Measurements from ENCODE around the gene RBMX2.
"Not testable (repeated sequence)": the region's sequence is repeated elsewhere in the genome, so short reads cannot be mapped to it uniquely, and the experiment has no call there.

The RBMX2 gene

GRCh38 chrX:130401415-130402207 is at the start of gene RBMX2:
RBMX2 (plus strand) TSS chrX:130401987; CDS start chrX:130402033, 46 bp downstream.
- DNase-seq = peak; percentile 76

GRCh38 chrX:130352050-130352449 is 49.7 kb upstream of the RBMX2 start:
- DNase-seq = not testable (repeated sequence)

- DNase-seq = no peak
These were observed 25.7 kb upstream of the RBMX2 start for GRCh38 chrX:130376077-130376476.

- no peak for DNase-seq
These were observed 23.6 kb upstream of the RBMX2 start for GRCh38 chrX:130378024-130378669.

GRCh38 chrX:130385520-130385919 is 16.3 kb upstream of the RBMX2 start, which contains the start of gene GPR119:
GPR119 (minus strand) TSS chrX:130385674; CDS start chrX:130385447, 227 bp downstream.
- no peak for DNase-seq

- DNase-seq = no peak
These were observed 15.4 kb upstream of the RBMX2 start for GRCh38 chrX:130386408-130386808.

GRCh38 chrX:130393451-130394074 is 8.2 kb upstream of the RBMX2 start:
- peak; percentile 18 for DNase-seq

GRCh38 chrX:130395341-130395740 is 6.4 kb upstream of the RBMX2 start:
- DNase-seq = no peak

GRCh38 chrX:130402208-130402684 is 459 bp downstream of the RBMX2 start:
- DNase-seq = no peak

- no peak for DNase-seq
These were observed 11.6 kb downstream of the RBMX2 start for GRCh38 chrX:130413415-130413814.

- DNase-seq = no peak
These were observed 13.0 kb downstream of the RBMX2 start for GRCh38 chrX:130414800-130415199.

GRCh38 chrX:130415201-130415600 is 13.4 kb downstream of the RBMX2 start:
- DNase-seq = no peak

- DNase-seq = no peak
These were observed 15.0 kb downstream of the RBMX2 start for GRCh38 chrX:130416785-130417184.

GRCh38 chrX:130418066-130418465 is 16.3 kb downstream of the RBMX2 start:
- no peak for DNase-seq

- no peak for DNase-seq
These were observed 17.0 kb downstream of the RBMX2 start for GRCh38 chrX:130418740-130419139.

GRCh38 chrX:130419263-130419662 is 17.5 kb downstream of the RBMX2 start:
- DNase-seq = no peak

- no peak for DNase-seq
These were observed 24.7 kb downstream of the RBMX2 start for GRCh38 chrX:130426531-130426930.

GRCh38 chrX:130429236-130429635 is 27.4 kb downstream of the RBMX2 start:
- not testable (repeated sequence) for DNase-seq

- no peak for DNase-seq
These were observed 34.1 kb downstream of the RBMX2 start for GRCh38 chrX:130435937-130436336.

GRCh38 chrX:130437996-130438395 is 36.2 kb downstream of the RBMX2 start:
- DNase-seq = not testable (repeated sequence)

- no peak for DNase-seq
These were observed 42.1 kb downstream of the RBMX2 start for GRCh38 chrX:130443875-130444274.

GRCh38 chrX:130444641-130445336 is 43.0 kb downstream of the RBMX2 start:
- DNase-seq = no peak

- DNase-seq = no peak
These were observed 45.2 kb downstream of the RBMX2 start for GRCh38 chrX:130446974-130447373.
